ENCODE results near the gene GH1.
"Not testable (repeated sequence)": the region's sequence is repeated elsewhere in the genome, so short reads cannot be mapped to it uniquely, and the experiment has no call there.

GH1 gene

GRCh38 chr17:63918789-63919305, at the start of gene GH1:
GH1 (minus strand) TSS chr17:63918839; CDS start chr17:63918776, 63 bp downstream.
- not testable (repeated sequence) for H3K27ac Mint-ChIP-seq; H3K4me3 Mint-ChIP-seq; H3K9me3 Mint-ChIP-seq; H3K36me3 Mint-ChIP-seq (ENCODE audit: low read depth); H3K4me1 Mint-ChIP-seq
- H3K27me3 Mint-ChIP-seq (ENCODE audit: low read depth), result peaks cover 13% of the 10 kb centered on the region

- no peak for TF ChIP-seq CTCF (IDR thresholded peaks at IDR 0.05; ENCODE audit: unreplicated experiment in 3 of 3)
- Mint-ChIP-seq H3K36me3 (ENCODE audit: low read depth) (no peaks in the 10 kb centered on the region), H3K4me1 (no peaks in the 10 kb centered on the region), H3K9me3 (no peaks in the 10 kb centered on the region), H3K27me3 (ENCODE audit: low read depth) (peaks cover 6% of the 10 kb centered on the region), H3K4me3 (no peak overlapping the region), H3K27ac (no peak overlapping the region)
These were observed 49.3 kb upstream of the GH1 start for GRCh38 chr17:63967953-63968352.

- Mint-ChIP-seq H3K27me3 (ENCODE audit: low read depth) (peaks cover 10% of the 10 kb centered on the region), H3K9me3 (no peaks in the 10 kb centered on the region), H3K27ac (no peak overlapping the region), H3K4me3 (no peak overlapping the region), H3K36me3 (ENCODE audit: low read depth) (no peaks in the 10 kb centered on the region), H3K4me1 (no peaks in the 10 kb centered on the region)
- no peak for TF ChIP-seq CTCF (IDR thresholded peaks at IDR 0.05; ENCODE audit: unreplicated experiment in 3 of 3)
These were observed 48.1 kb upstream of the GH1 start for GRCh38 chr17:63966646-63967264.

GRCh38 chr17:63963123-63963522, 44.5 kb upstream of the GH1 start:
- no peaks in the 10 kb centered on the region for H3K36me3 Mint-ChIP-seq (ENCODE audit: low read depth)

GRCh38 chr17:63962298-63962744, 43.7 kb upstream of the GH1 start:
- no peak overlapping the region for H3K27ac Mint-ChIP-seq
- no peaks in the 10 kb centered on the region for H3K36me3 Mint-ChIP-seq (ENCODE audit: low read depth)
- TF ChIP-seq CTCF (IDR thresholded peaks at IDR 0.05; ENCODE audit: unreplicated experiment in 3 of 3), result no peak
- H3K9me3 Mint-ChIP-seq, result no peaks in the 10 kb centered on the region
- peaks cover 22% of the 10 kb centered on the region for H3K27me3 Mint-ChIP-seq (ENCODE audit: low read depth)
- H3K4me1 Mint-ChIP-seq, result no peaks in the 10 kb centered on the region
- peak overlapping the region in 1 of 3 experiments; percentile 19 for H3K4me3 Mint-ChIP-seq

More at GRCh38 chr17:63963123-63963522, 44.5 kb upstream of the GH1 start:
- Mint-ChIP-seq H3K4me1 (no peaks in the 10 kb centered on the region), H3K9me3 (no peaks in the 10 kb centered on the region), H3K4me3 (no peak overlapping the region), H3K27me3 (ENCODE audit: low read depth) (peaks cover 22% of the 10 kb centered on the region), H3K27ac (no peak overlapping the region)
- no peak for TF ChIP-seq CTCF (IDR thresholded peaks at IDR 0.05; ENCODE audit: unreplicated experiment in 3 of 3)

GRCh38 chr17:63961355-63962212, 42.9 kb upstream of the GH1 start:
- Mint-ChIP-seq H3K27me3 (ENCODE audit: low read depth) (peaks cover 22% of the 10 kb centered on the region), H3K4me1 (no peaks in the 10 kb centered on the region), H3K27ac (no peak overlapping the region), H3K9me3 (no peaks in the 10 kb centered on the region), H3K36me3 (ENCODE audit: low read depth) (no peaks in the 10 kb centered on the region), H3K4me3 (peak overlapping the region; percentile 39 to 58 (median 53))
- no peak for TF ChIP-seq CTCF (IDR thresholded peaks at IDR 0.05; ENCODE audit: unreplicated experiment in 3 of 3)
